HL-60 (cell line): ENCODE measurements around the gene GDF7.

Experiments
- DNase-seq, 2 experiments: peaks; one replicate each; pipeline ENCODE4 v3.0.0-alpha.2; 2010 to 2020; ENCODE audit warnings: low read depth in 1 of 2, low spot score in 1 of 2
- H3K27ac ChIP-seq: fragments of 250-450 bp; sonication (Bioruptor Pico); replicated peaks from 2 replicates; pipeline ENCODE4 v1.5.1; 2020; ENCODE audit warnings: mild to moderate bottlenecking, moderate library complexity
- H3K27me3 ChIP-seq: fragments of 250-450 bp; sonication (Bioruptor Pico); 2 replicates; pipeline ENCODE4 v1.5.1; 2021; ENCODE audit warnings: mild to moderate bottlenecking, moderate library complexity; ENCODE audit not compliant: insufficient read depth, poor library complexity, severe bottlenecking
- H3K4me3 ChIP-seq: replicated peaks from 2 replicates; pipeline ENCODE4 v1.5.1; 2011; ENCODE audit warnings: mild to moderate bottlenecking, control low read depth, low read length; ENCODE audit not compliant: insufficient read depth
- CTCF ChIP-seq: IDR thresholded peaks from one replicate; pipeline ENCODE4 v1.5.1; 2011; ENCODE audit warnings: low read length, control low read depth, inconsistent platforms; ENCODE audit not compliant: insufficient read depth
- GABPA ChIP-seq: IDR thresholded peaks from 2 replicates; pipeline ENCODE4 v1.6.1; 2012; ENCODE audit warnings: low read depth
- POLR2AphosphoS5 ChIP-seq: IDR thresholded peaks from 2 replicates; pipeline ENCODE4 v1.6.1; 2012; ENCODE audit warnings: low read depth
- REST ChIP-seq: IDR thresholded peaks from 2 replicates; pipeline ENCODE4 v1.6.1; 2012; ENCODE audit warnings: low read depth; ENCODE audit not compliant: insufficient replicate concordance
- SPI1 ChIP-seq: IDR thresholded peaks from 2 replicates; pipeline ENCODE4 v1.6.1; 2012; ENCODE audit warnings: low read depth, mild to moderate bottlenecking, borderline replicate concordance

The GDF7 gene

GRCh38 chr2:20618886-20619521, 47.9 kb upstream of the GDF7 start:
- Histone ChIP-seq H3K4me3 (no peak overlapping the region), H3K27ac (no peak overlapping the region)
- TF ChIP-seq SPI1 (no peak), CTCF (no peak), GABPA (no peak), POLR2AphosphoS5 (no peak), REST (no peak)

GRCh38 chr2:20619624-20620024, 47.3 kb upstream of the GDF7 start:
- no peak overlapping the region for H3K4me3 ChIP-seq
- TF ChIP-seq SPI1 (no peak), CTCF (no peak)
- DNase-seq: no peak
- no peaks in the 10 kb centered on the region for H3K27me3 ChIP-seq
- H3K27ac ChIP-seq: no peak overlapping the region

More at GRCh38 chr2:20618886-20619521, 47.9 kb upstream of the GDF7 start:
- DNase-seq: no peak
- H3K27me3 ChIP-seq: no peaks in the 10 kb centered on the region

GRCh38 chr2:20620271-20620681, 46.7 kb upstream of the GDF7 start:
- Histone ChIP-seq H3K27ac (no peak overlapping the region), H3K4me3 (no peak overlapping the region), H3K27me3 (no peaks in the 10 kb centered on the region)
- TF ChIP-seq CTCF: no peak
- no peak for TF ChIP-seq POLR2AphosphoS5
- no peak for TF ChIP-seq SPI1
- no peak for TF ChIP-seq GABPA
- no peak for TF ChIP-seq REST
- DNase-seq: no peak

GRCh38 chr2:20620696-20621365, 46.1 kb upstream of the GDF7 start:
- H3K4me3 ChIP-seq: no peak overlapping the region
- DNase-seq: no peak
- no peak for TF ChIP-seq POLR2AphosphoS5
- TF ChIP-seq REST: no peak
- TF ChIP-seq GABPA: no peak
- no peak for TF ChIP-seq SPI1
- TF ChIP-seq CTCF: no peak
- H3K27ac ChIP-seq: no peak overlapping the region
- H3K27me3 ChIP-seq: no peaks in the 10 kb centered on the region
